Kidney (tissue), 14 donors: ENCODE results near the gene GPR151. TPM values are rescaled to one million over a fixed set of nuclear protein-coding genes. Genes with fewer than 3 reads are reported as not detected.

Source experiments
- DNase-seq, 5 donors: peaks; one replicate each; pipeline ENCODE4 v3.0.0-alpha.2; 2013 to 2020
- FAIRE-seq: peaks from 2 replicates; lab custom pipeline; 2012; peaks lifted over from hg19 to GRCh38; lab: Jason Lieb, UNC
- H3K27ac ChIP-seq, 2 donors: one replicate each; pipeline ENCODE4 v1.7.0; 2013; ENCODE audit warnings: low read depth in 2 of 2, low read length in 2 of 2, inconsistent platforms in 1 of 2
- H3K27me3 ChIP-seq: one replicate; pipeline ENCODE4 v1.7.1; 2013; ENCODE audit warnings: low read length, inconsistent platforms; ENCODE audit not compliant: control insufficient read depth, insufficient read depth
- H3K36me3 ChIP-seq, 3 donors: one replicate each; pipeline versions ENCODE4 v1.7.0 to v1.7.1; 2013; ENCODE audit warnings: low read length in 3 of 3, control low read depth in 1 of 3, inconsistent platforms in 1 of 3; ENCODE audit not compliant: insufficient read depth in 3 of 3, control insufficient read depth in 2 of 3
- H3K4me1 ChIP-seq, 3 donors: one replicate each; pipeline versions ENCODE4 v1.7.0 to v1.7.1; 2013; ENCODE audit warnings: low read length in 3 of 3, inconsistent platforms in 1 of 3, low read depth in 1 of 3; ENCODE audit not compliant: control insufficient read depth in 2 of 3, insufficient read depth in 2 of 3
- H3K4me3 ChIP-seq, 3 donors: one replicate each; pipeline versions ENCODE4 v1.7.0 to v1.8.1; 2013; ENCODE audit warnings: low read length in 3 of 3, control low read depth in 1 of 3, inconsistent platforms in 1 of 3
- H3K9ac ChIP-seq, 3 donors: one replicate each; pipeline versions ENCODE4 v1.7.0 to v1.7.1; 2013; ENCODE audit warnings: low read length in 3 of 3, control low read depth in 1 of 3, inconsistent platforms in 1 of 3
- H3K9me3 ChIP-seq, 3 donors: one replicate each; pipeline versions ENCODE4 v1.7.0 to v1.7.1; 2013; ENCODE audit warnings: low read length in 3 of 3, control low read depth in 1 of 3, inconsistent platforms in 1 of 3; ENCODE audit not compliant: control insufficient read depth in 2 of 3, insufficient read depth in 1 of 3
- CTCF ChIP-seq: IDR thresholded peaks from 3 replicates; pipeline ENCODE4 v1.5.1; 2012; ENCODE audit warnings: mild to moderate bottlenecking, moderate library complexity, borderline replicate concordance; ENCODE audit not compliant: insufficient read depth; ENCODE audit errors: extremely low read depth
- intact Hi-C: fragments of 100-400 bp; cut with DNase I; formaldehyde crosslinking; loops from one replicate; pipeline ENCODE4 v1.11.1; 2022
- polyA plus RNA-seq: library from polyadenylated mRNA; stranded (reverse); fragments of 350-450 nt; fragmentation: Illumina TruSeq; extraction: RNeasy Lipid Tissue Mini Kit (QIAGEN cat#74804); gene quantifications from one replicate; pipeline ENCODE4 v1.2.3, GENCODE V29; 2014; ENCODE audit warnings: low read depth, low replicate concordance; ENCODE audit not compliant: insufficient read depth
- total RNA-seq: library from RNA; stranded (reverse); fragmentation: NEBNext Ultra II Directional; extraction: Animal tissue kit (Norgen Biotek cat#: 25700); gene quantifications from one replicate; pipeline ENCODE4 v1.2.1, GENCODE V29; 2021
- donor health status: control.
- donor health status: control.
- donor health status: control.
- donor health status: control.
- donor health status: control.
- donor health status: DM: yes; HTN: yes; CAD: no.
- donor health status: Normal renal cell carcinoma (clear cell type).

Gene GPR151
- total and polyA plus RNA-seq, 2 donors from 2014 or later: not detected

- no peak for DNase-seq
- H3K4me3 ChIP-seq: no peak overlapping the region
- H3K9ac ChIP-seq: no peak overlapping the region
- H3K4me1 ChIP-seq: no peaks in the 10 kb centered on the region
- H3K9me3 ChIP-seq: no peaks in the 10 kb centered on the region
- FAIRE-seq: no peak
- TF ChIP-seq CTCF: no peak
- H3K36me3 ChIP-seq: peaks cover 5 to 34% (median 14%) of the 10 kb centered on the region in 3 donors
- intact Hi-C loops: no loop called here
- H3K27ac ChIP-seq: no peak overlapping the region
- H3K27me3 ChIP-seq: no peaks in the 10 kb centered on the region
Observed at GRCh38 chr5:146475906-146476305, 40.1 kb downstream of the GPR151 start.

- Histone ChIP-seq H3K4me1 (no peaks in the 10 kb centered on the region), H3K9ac (no peak overlapping the region), H3K4me3 (no peak overlapping the region), H3K36me3 (peaks cover 7 to 37% (median 16%) of the 10 kb centered on the region in 3 donors), H3K9me3 (no peaks in the 10 kb centered on the region), H3K27ac (no peak overlapping the region), H3K27me3 (no peaks in the 10 kb centered on the region)
- FAIRE-seq (no peak), DNase-seq (no peak)
- no peak for TF ChIP-seq CTCF
- intact Hi-C loops: no loop called here
Observed at GRCh38 chr5:146475190-146475780, 40.7 kb downstream of the GPR151 start.

- DNase-seq (no peak), FAIRE-seq (no peak)
- H3K27ac ChIP-seq: no peak overlapping the region
- no peaks in the 10 kb centered on the region for H3K27me3 ChIP-seq
- no peak for TF ChIP-seq CTCF
- H3K36me3 ChIP-seq: peaks cover 7 to 38% (median 16%) of the 10 kb centered on the region in 3 donors
- intact Hi-C loops: no loop called here
- no peak overlapping the region for H3K9ac ChIP-seq
- no peaks in the 10 kb centered on the region for H3K9me3 ChIP-seq
- no peak overlapping the region for H3K4me3 ChIP-seq
- no peaks in the 10 kb centered on the region for H3K4me1 ChIP-seq
Observed at GRCh38 chr5:146474065-146474464, 41.9 kb downstream of the GPR151 start.

GRCh38 chr5:146467760-146468159 lies 48.2 kb downstream of the GPR151 start:
- Histone ChIP-seq H3K36me3 (peaks cover 14 to 40% (median 21%) of the 10 kb centered on the region in 3 donors), H3K4me3 (no peak overlapping the region), H3K9me3 (no peaks in the 10 kb centered on the region), H3K27ac (no peak overlapping the region), H3K4me1 (no peaks in the 10 kb centered on the region), H3K9ac (no peak overlapping the region), H3K27me3 (no peaks in the 10 kb centered on the region)
- intact Hi-C loops: no loop called here
- no peak for DNase-seq
- no peak for FAIRE-seq
- TF ChIP-seq CTCF: no peak
